HUES48 (cell line): ENCODE measurements around the gene NMNAT3.

Source experiments
- H3K27ac ChIP-seq: one replicate; pipeline ENCODE4 v1.7.0; 2013; ENCODE audit warnings: low read depth, low read length, inconsistent platforms
- H3K27me3 ChIP-seq: 2 replicates; pipeline ENCODE4 v1.6.1; 2013; ENCODE audit warnings: mild to moderate bottlenecking, low read length; ENCODE audit not compliant: control insufficient read depth, insufficient read depth
- H3K36me3 ChIP-seq: 2 replicates; pipeline ENCODE4 v1.6.1; 2013; ENCODE audit warnings: low read length; ENCODE audit not compliant: control insufficient read depth, insufficient read depth
- H3K4me1 ChIP-seq: 2 replicates; pipeline ENCODE4 v1.6.1; 2013; ENCODE audit warnings: mild to moderate bottlenecking, low read length; ENCODE audit not compliant: control insufficient read depth, insufficient read depth
- H3K4me3 ChIP-seq: 2 replicates; pipeline ENCODE4 v1.5.1; 2013; ENCODE audit warnings: mild to moderate bottlenecking, low read depth, low read length
- H3K9ac ChIP-seq: 2 replicates; pipeline ENCODE4 v1.6.1; 2013; ENCODE audit warnings: mild to moderate bottlenecking, low read depth, low read length, moderate library complexity
- H3K9me3 ChIP-seq: 2 replicates; pipeline ENCODE4 v1.6.1; 2013; ENCODE audit warnings: low read length; ENCODE audit not compliant: control insufficient read depth, insufficient read depth

Gene NMNAT3

GRCh38 chr3:139677388-139678155 is at the start of gene NMNAT3:
NMNAT3 (minus strand) TSS chr3:139677972; CDS start chr3:139627724, 50,248 bp downstream.
- Histone ChIP-seq H3K27me3 (peaks cover 27% of the 10 kb centered on the region), H3K4me3 (peak within 1 kb of the TSS; percentile 77), H3K4me1 (peaks cover 20% of the 10 kb centered on the region), H3K9ac (peak within 1 kb of the TSS; percentile 46; the same call in 1 of the 2 replicates), H3K9me3 (no peaks in the 10 kb centered on the region), H3K27ac (no peak within 1 kb of the TSS), H3K36me3 (no peaks in the 10 kb centered on the region)

- H3K27ac ChIP-seq, result peak overlapping the region; percentile 60
- no peak overlapping the region for H3K4me3 ChIP-seq
Measured at GRCh38 chr3:139721370-139721769, 43.6 kb upstream of the NMNAT3 start.

GRCh38 chr3:139718415-139718814 is 40.6 kb upstream of the NMNAT3 start:
- no peaks in the 10 kb centered on the region for H3K27me3 ChIP-seq
- no peaks in the 10 kb centered on the region for H3K9me3 ChIP-seq
- no peak overlapping the region for H3K27ac ChIP-seq
- H3K36me3 ChIP-seq, result no peaks in the 10 kb centered on the region
- H3K4me3 ChIP-seq, result no peak overlapping the region
- H3K9ac ChIP-seq, result no peak overlapping the region
- peaks cover 18% of the 10 kb centered on the region for H3K4me1 ChIP-seq

More at GRCh38 chr3:139721370-139721769, 43.6 kb upstream of the NMNAT3 start:
- Histone ChIP-seq H3K27me3 (no peaks in the 10 kb centered on the region), H3K9ac (no peak overlapping the region), H3K4me1 (peaks cover 18% of the 10 kb centered on the region), H3K36me3 (no peaks in the 10 kb centered on the region), H3K9me3 (no peaks in the 10 kb centered on the region)

DNA sequence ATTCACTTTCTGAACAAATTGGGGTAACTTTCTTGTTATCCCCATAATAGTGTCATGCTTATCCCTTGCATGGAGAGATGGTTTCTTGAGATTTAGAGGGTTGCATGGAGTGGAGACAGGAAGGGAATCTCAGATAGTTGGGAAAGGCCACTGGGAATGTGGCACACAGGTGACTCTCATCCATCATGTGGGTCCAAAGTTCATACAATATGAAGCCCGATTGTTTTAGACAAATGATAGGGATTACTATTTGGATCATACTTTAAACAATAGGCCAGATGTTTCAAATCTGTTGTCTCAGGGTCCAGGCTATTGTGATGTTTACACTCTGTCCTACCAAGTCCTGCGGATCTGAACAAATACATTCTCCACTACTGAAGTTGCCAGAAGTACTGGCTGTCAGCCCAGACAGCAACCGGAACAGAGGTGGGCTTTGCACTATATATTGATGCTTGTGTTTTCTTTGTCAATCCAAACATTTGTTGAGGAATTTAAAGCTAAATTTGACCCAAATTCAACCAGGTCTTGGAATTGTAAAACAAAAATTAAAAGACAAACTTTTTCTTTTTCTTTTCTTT is 39.2 kb upstream of the NMNAT3 start:
- Histone ChIP-seq H3K4me3 (no peak overlapping the region), H3K36me3 (no peaks in the 10 kb centered on the region), H3K9ac (no peak overlapping the region), H3K27ac (no peak overlapping the region), H3K27me3 (no peaks in the 10 kb centered on the region), H3K4me1 (peaks cover 15% of the 10 kb centered on the region), H3K9me3 (no peaks in the 10 kb centered on the region)

- Histone ChIP-seq H3K27ac (no peak overlapping the region), H3K36me3 (no peaks in the 10 kb centered on the region), H3K9ac (no peak overlapping the region), H3K27me3 (no peaks in the 10 kb centered on the region; the same call in 1 of the 2 replicates), H3K4me1 (peaks cover 3% of the 10 kb centered on the region), H3K9me3 (no peaks in the 10 kb centered on the region), H3K4me3 (no peak overlapping the region)
Measured at GRCh38 chr3:139715743-139716360, 38.1 kb upstream of the NMNAT3 start.

DNA sequence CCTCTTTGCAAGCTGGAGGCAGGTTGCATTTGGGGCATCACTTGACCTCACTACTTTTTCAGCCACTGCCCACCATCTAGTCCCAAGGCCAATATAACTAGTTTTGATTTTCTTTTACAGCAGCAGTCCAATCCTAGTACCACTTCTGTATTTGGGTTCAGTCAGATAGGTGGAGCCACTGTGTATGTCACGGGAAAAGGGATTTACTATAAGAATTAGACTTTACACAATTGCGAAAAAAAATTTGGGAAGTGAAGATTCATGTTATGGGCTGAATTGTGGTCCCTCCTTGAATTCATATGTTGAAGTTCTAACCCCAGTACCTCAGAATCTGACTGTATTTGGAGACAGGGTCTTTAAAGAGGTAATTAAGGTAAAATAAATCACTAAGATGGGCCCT is 37.4 kb upstream of the NMNAT3 start:
- H3K27ac ChIP-seq, result no peak overlapping the region
- no peaks in the 10 kb centered on the region for H3K9me3 ChIP-seq
- H3K27me3 ChIP-seq, result no peaks in the 10 kb centered on the region; the same call in 1 of the 2 replicates
- H3K36me3 ChIP-seq, result no peaks in the 10 kb centered on the region
- H3K4me3 ChIP-seq, result no peak overlapping the region
- no peak overlapping the region for H3K9ac ChIP-seq
- peaks cover 6% of the 10 kb centered on the region; the same call in 1 of the 2 replicates for H3K4me1 ChIP-seq

GRCh38 chr3:139710212-139710611 is 32.4 kb upstream of the NMNAT3 start:
- H3K36me3 ChIP-seq, result no peaks in the 10 kb centered on the region

DNA sequence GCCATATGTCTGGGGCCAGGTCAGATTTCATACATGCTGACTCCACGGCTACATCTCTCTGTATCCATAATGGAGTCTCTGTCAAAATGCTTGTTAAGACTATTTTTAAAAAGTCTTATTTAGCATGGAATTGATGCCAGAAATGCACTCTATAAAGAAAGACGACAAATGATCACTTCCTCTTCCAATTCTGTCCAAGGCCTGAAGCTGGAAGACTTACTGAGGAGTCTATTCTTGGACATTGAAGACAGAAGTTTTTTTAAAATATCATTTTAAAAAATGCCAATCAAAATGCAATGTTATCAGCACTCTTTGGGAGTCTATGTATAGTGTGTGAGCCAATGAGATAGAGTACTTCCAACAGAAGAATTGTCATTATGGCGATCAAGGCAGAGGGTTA is 27.9 kb upstream of the NMNAT3 start:
- no peaks in the 10 kb centered on the region for H3K9me3 ChIP-seq
- no peak overlapping the region for H3K27ac ChIP-seq
- H3K9ac ChIP-seq, result no peak overlapping the region
- H3K4me3 ChIP-seq, result no peak overlapping the region
- no peaks in the 10 kb centered on the region for H3K27me3 ChIP-seq
- H3K4me1 ChIP-seq, result peaks cover 6% of the 10 kb centered on the region; the same call in 1 of the 2 replicates
- no peaks in the 10 kb centered on the region for H3K36me3 ChIP-seq

More at GRCh38 chr3:139710212-139710611, 32.4 kb upstream of the NMNAT3 start:
- Histone ChIP-seq H3K27ac (no peak overlapping the region), H3K9ac (no peak overlapping the region), H3K9me3 (no peaks in the 10 kb centered on the region), H3K4me1 (peaks cover 7% of the 10 kb centered on the region; the same call in 1 of the 2 replicates), H3K27me3 (no peaks in the 10 kb centered on the region; the same call in 1 of the 2 replicates), H3K4me3 (no peak overlapping the region)

- Histone ChIP-seq H3K9me3 (no peaks in the 10 kb centered on the region), H3K36me3 (no peaks in the 10 kb centered on the region), H3K4me3 (no peak overlapping the region), H3K4me1 (no peaks in the 10 kb centered on the region), H3K27me3 (no peaks in the 10 kb centered on the region), H3K9ac (no peak overlapping the region), H3K27ac (no peak overlapping the region)
Measured at GRCh38 chr3:139696314-139696604, 18.5 kb upstream of the NMNAT3 start.

DNA sequence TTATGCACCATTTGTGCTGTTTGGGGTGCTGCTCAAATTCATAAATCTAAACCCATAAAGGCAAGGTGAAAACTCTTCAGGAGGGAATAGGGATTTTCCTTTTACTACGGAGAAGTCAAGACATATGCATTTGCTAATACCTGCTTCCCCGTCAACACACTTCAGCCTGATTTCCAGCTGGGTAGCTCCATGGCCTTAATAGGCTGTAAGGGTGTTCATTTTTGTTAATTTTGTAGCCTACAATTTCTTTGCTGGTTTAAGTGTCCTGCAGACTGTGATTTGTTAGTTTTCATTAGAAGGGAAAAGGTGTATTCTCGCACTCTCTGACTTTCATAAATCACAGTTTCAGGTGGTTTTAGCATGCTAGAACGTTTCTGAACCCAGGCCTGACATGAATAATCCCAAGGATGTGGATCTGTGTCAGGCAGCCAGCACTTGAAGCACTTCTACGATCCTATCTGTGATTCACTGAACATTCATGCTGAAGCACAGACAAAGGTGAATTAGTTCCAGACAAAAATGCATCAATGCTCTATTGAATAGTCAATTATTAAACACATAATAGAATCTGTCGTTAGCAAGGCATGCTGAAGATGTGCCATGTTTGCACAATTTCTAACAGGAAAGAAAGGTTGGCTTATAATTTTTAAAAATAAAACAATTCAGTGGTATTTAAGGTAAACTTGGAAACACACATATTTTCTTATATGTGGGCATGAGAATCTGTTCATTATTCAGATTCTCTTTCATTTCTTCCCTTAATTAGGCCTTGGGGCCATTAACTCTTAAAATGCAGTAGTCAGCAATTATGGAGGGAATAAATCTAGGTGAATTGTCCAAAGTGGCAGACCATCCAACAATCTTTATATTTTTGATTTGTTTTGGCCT is 17.9 kb upstream of the NMNAT3 start:
- H3K27ac ChIP-seq, result no peak overlapping the region

More for the DNA sequence above, 17.9 kb upstream of the NMNAT3 start:
- no peaks in the 10 kb centered on the region for H3K36me3 ChIP-seq
- no peak overlapping the region for H3K9ac ChIP-seq
- H3K4me3 ChIP-seq, result no peak overlapping the region
- no peaks in the 10 kb centered on the region for H3K4me1 ChIP-seq
- no peaks in the 10 kb centered on the region for H3K27me3 ChIP-seq
- no peaks in the 10 kb centered on the region for H3K9me3 ChIP-seq
